H9 (cell line): ENCODE results near the gene ADAMTS15. TPM values are rescaled to one million over a fixed set of nuclear protein-coding genes. Genes with fewer than 3 reads are reported as not detected.

Experiments
- DNase-seq: peaks from one replicate; pipeline ENCODE4 v3.0.0-alpha.2; 2017
- H2AFZ ChIP-seq: one replicate; pipeline ENCODE4 v1.6.1; 2013; ENCODE audit warnings: mild to moderate bottlenecking, low read length, control low read depth, moderate library complexity
- H2AK5ac ChIP-seq: 2 replicates; pipeline ENCODE4 v1.6.1; 2013; ENCODE audit warnings: low read length, control low read depth, mixed read lengths; ENCODE audit not compliant: insufficient read length
- H2BK120ac ChIP-seq: one replicate; pipeline ENCODE4 v1.6.1; 2013; ENCODE audit warnings: low read depth, mild to moderate bottlenecking, low read length, control low read depth, inconsistent platforms; ENCODE audit not compliant: poor library complexity, severe bottlenecking
- H2BK12ac ChIP-seq: 2 replicates; pipeline ENCODE4 v1.6.1; 2013; ENCODE audit warnings: low read length, control low read depth, mixed read lengths, low read depth; ENCODE audit not compliant: insufficient read length
- H2BK15ac ChIP-seq: 2 replicates; pipeline ENCODE4 v1.6.1; 2013; ENCODE audit warnings: low read depth, low read length, control low read depth
- H2BK20ac ChIP-seq: one replicate; pipeline ENCODE4 v1.6.1; 2013; ENCODE audit warnings: low read depth, mild to moderate bottlenecking, low read length, control low read depth, inconsistent platforms; ENCODE audit not compliant: poor library complexity, severe bottlenecking
- H2BK5ac ChIP-seq: 2 replicates; pipeline ENCODE4 v1.6.1; 2013; ENCODE audit warnings: low read length, control low read depth, mixed read lengths; ENCODE audit not compliant: insufficient read length
- H3K14ac ChIP-seq: 2 replicates; pipeline ENCODE4 v1.6.1; 2013; ENCODE audit warnings: low read length, control low read depth; ENCODE audit not compliant: insufficient read depth
- H3K18ac ChIP-seq: 2 replicates; pipeline ENCODE4 v1.6.1; 2013; ENCODE audit warnings: low read depth, mild to moderate bottlenecking, mixed read lengths, low read length, control low read depth; ENCODE audit not compliant: insufficient read length
- H3K23ac ChIP-seq: 2 replicates; pipeline ENCODE4 v1.6.1; 2013; ENCODE audit warnings: low read length, control low read depth, mixed read lengths, low read depth; ENCODE audit not compliant: insufficient read length
- H3K23me2 ChIP-seq: 2 replicates; pipeline ENCODE4 v1.6.1; 2013; ENCODE audit warnings: low read depth, mild to moderate bottlenecking, mixed read lengths, low read length, control low read depth; ENCODE audit not compliant: insufficient read length, poor library complexity, severe bottlenecking
- H3K27ac ChIP-seq: 2 replicates; pipeline ENCODE4 v1.5.1; 2013; ENCODE audit warnings: low read length, control low read depth, mixed read lengths, low read depth; ENCODE audit not compliant: insufficient read length
- H3K27me3 ChIP-seq: 2 replicates; pipeline ENCODE4 v1.6.1; 2013; ENCODE audit warnings: low read length, control low read depth, inconsistent platforms; ENCODE audit not compliant: insufficient read depth
- H3K4ac ChIP-seq: 2 replicates; pipeline ENCODE4 v1.6.1; 2013; ENCODE audit warnings: low read depth, mild to moderate bottlenecking, control low read depth, inconsistent platforms, low read length, moderate library complexity
- H3K4me1 ChIP-seq: 2 replicates; pipeline ENCODE4 v1.6.1; 2013; ENCODE audit warnings: low read length, control low read depth, inconsistent platforms; ENCODE audit not compliant: insufficient read depth
- H3K4me2 ChIP-seq: 2 replicates; pipeline ENCODE4 v1.6.1; 2013; ENCODE audit warnings: low read length, control low read depth, mixed read lengths; ENCODE audit not compliant: insufficient read length, insufficient read depth
- H3K56ac ChIP-seq: 2 replicates; pipeline ENCODE4 v1.6.1; 2013; ENCODE audit warnings: low read depth, mild to moderate bottlenecking, mixed read lengths, low read length, control low read depth; ENCODE audit not compliant: insufficient read length
- H3K79me1 ChIP-seq: 2 replicates; pipeline ENCODE4 v1.6.1; 2013; ENCODE audit warnings: low read depth, mild to moderate bottlenecking, moderate library complexity, low read length, control low read depth, inconsistent platforms; ENCODE audit not compliant: insufficient read depth, poor library complexity, severe bottlenecking
- H3K79me2 ChIP-seq: 2 replicates; pipeline ENCODE4 v1.6.1; 2013; ENCODE audit warnings: low read length, control low read depth, inconsistent platforms; ENCODE audit not compliant: insufficient read depth
- H3K9ac ChIP-seq: 2 replicates; pipeline ENCODE4 v1.6.1; 2013; ENCODE audit warnings: low read length, control low read depth, mixed read lengths; ENCODE audit not compliant: insufficient read length; ENCODE audit errors: extremely low read depth
- H3K9me3 ChIP-seq: one replicate; pipeline ENCODE4 v1.6.1; 2013; ENCODE audit warnings: low read depth, low read length, inconsistent platforms; ENCODE audit not compliant: control insufficient read depth
- H3T11ph ChIP-seq: one replicate; pipeline ENCODE4 v1.6.1; 2013; ENCODE audit warnings: mild to moderate bottlenecking, low read length, control low read depth, inconsistent platforms
- H4K20me1 ChIP-seq: one replicate; pipeline ENCODE4 v1.6.1; 2013; ENCODE audit not compliant: control insufficient read depth, insufficient read length, insufficient read depth
- H4K5ac ChIP-seq: 2 replicates; pipeline ENCODE4 v1.6.1; 2013; ENCODE audit warnings: low read depth, mild to moderate bottlenecking, mixed read lengths, low read length, control low read depth; ENCODE audit not compliant: insufficient read length
- H4K8ac ChIP-seq: replicated peaks from 2 replicates; pipeline ENCODE4 v1.6.1; 2013; ENCODE audit warnings: low read length, control low read depth, mixed read lengths, low read depth; ENCODE audit not compliant: insufficient read length
- H4K91ac ChIP-seq: 2 replicates; pipeline ENCODE4 v1.6.1; 2013; ENCODE audit warnings: low read depth, mild to moderate bottlenecking, moderate library complexity, mixed read lengths, low read length, control low read depth; ENCODE audit not compliant: insufficient read length
- H3K27ac Mint-ChIP-seq, 3 experiments: 2 replicates in 2 of 3; 3 replicates in 1 of 3; pipeline ENCODE4 v1.8.0; 2020 to 2021; ENCODE audit warnings: mixed read lengths in 3 of 3, mild to moderate bottlenecking in 1 of 3, moderate library complexity in 1 of 3
- H3K27me3 Mint-ChIP-seq: 2 replicates; pipeline ENCODE4 v1.8.0; 2021; ENCODE audit warnings: low read depth, mild to moderate bottlenecking, moderate library complexity, mixed read lengths
- H3K36me3 Mint-ChIP-seq, 3 experiments: 2 replicates in 2 of 3; 3 replicates in 1 of 3; pipeline ENCODE4 v1.8.0; 2020 to 2021; ENCODE audit warnings: low read depth in 3 of 3, mixed read lengths in 3 of 3; ENCODE audit not compliant: insufficient read depth in 1 of 3
- H3K4me1 Mint-ChIP-seq, 2 experiments: 2 replicates each; pipeline ENCODE4 v1.8.0; 2020; ENCODE audit warnings: mixed read lengths in 2 of 2
- H3K4me3 Mint-ChIP-seq, 2 experiments: 2 replicates in 1 of 2; 3 replicates in 1 of 2; pipeline ENCODE4 v1.8.0; 2020 to 2021; ENCODE audit warnings: mild to moderate bottlenecking in 2 of 2, mixed read lengths in 2 of 2, moderate library complexity in 1 of 2
- H3K9me3 Mint-ChIP-seq, 2 experiments: 2 replicates in 1 of 2; 3 replicates in 1 of 2; pipeline ENCODE4 v1.8.0; 2020; ENCODE audit warnings: mild to moderate bottlenecking in 2 of 2, mixed read lengths in 2 of 2, moderate library complexity in 1 of 2
- CTCF ChIP-seq: fragments of 200-600 bp; sonication (generic); conservative IDR thresholded peaks from 3 replicates; pipeline ENCODE4 v1.8.0; 2021; ENCODE audit warnings: antibody characterized with exemption, mild to moderate bottlenecking
- WGBS: extraction: QIAGEN DNeasy Blood & Tissue Kit; methylation state at CpG from one replicate; pipeline ENCODE4 v1.1.7; 2013; ENCODE audit warnings: missing lambda C conversion rate, low lambda C conversion rate, mixed read lengths; ENCODE audit not compliant: insufficient read length; ENCODE audit errors: extremely low coverage; 5-methylcytosine and 5-hydroxymethylcytosine counted together
- total RNA-seq: library from RNA; stranded (reverse); gene quantifications from 2 replicates; pipeline ENCODE4 v1.2.1, GENCODE V29; 2021

Gene ADAMTS15
- total RNA-seq, 1 experiment from 2014 or later: 1.3 TPM

- Histone ChIP-seq H3K14ac (no peak overlapping the region), H3K9ac (no peak overlapping the region), H3K9me3 (no peaks in the 10 kb centered on the region), H3K27me3 (no peaks in the 10 kb centered on the region), H4K8ac (no peak overlapping the region), H3K4me1 (peaks cover 5% of the 10 kb centered on the region; the same call in 1 of the 2 replicates), H2BK15ac (no peak overlapping the region), H2BK120ac (no peak overlapping the region), H3K23me2 (no peaks in the 10 kb centered on the region), H3K4me2 (no peak overlapping the region), H2BK12ac (no peak overlapping the region), H4K20me1 (no peaks in the 10 kb centered on the region), H3K56ac (no peak overlapping the region), H3K23ac (no peak overlapping the region), H3T11ph (no peak overlapping the region), H3K18ac (no peak overlapping the region), H2AK5ac (no peak overlapping the region), H2BK20ac (no peak overlapping the region), H2AFZ (no peak overlapping the region), H3K79me2 (no peaks in the 10 kb centered on the region), H3K79me1 (no peaks in the 10 kb centered on the region), H4K91ac (no peak overlapping the region), H2BK5ac (no peak overlapping the region), H4K5ac (no peak overlapping the region), H3K4ac (no peak overlapping the region), H3K27ac (no peak overlapping the region)
- no CpG with 5 or more reads among the region's 8 CpGs for WGBS
- no peak overlapping the region for H3K27ac Mint-ChIP-seq
- H3K36me3 Mint-ChIP-seq: peaks cover 3 to 13% (median 4%) of the 10 kb centered on the region in 3 experiments; a peak in 3 of 7 replicates
- H3K4me1 Mint-ChIP-seq: peaks cover 32 to 51% of the 10 kb centered on the region in 2 experiments
- no peaks in the 10 kb centered on the region; a peak in 1 of 5 replicates for H3K9me3 Mint-ChIP-seq
- no peak for DNase-seq
- TF ChIP-seq CTCF: no peak
- peaks cover 42% of the 10 kb centered on the region for H3K27me3 Mint-ChIP-seq
- no peak overlapping the region for H3K4me3 Mint-ChIP-seq
These were observed 39.5 kb upstream of the ADAMTS15 start for GRCh38 chr11:130408901-130409300.
